H1 (cell line): ENCODE measurements around the gene PAFAH1B1. TPM values are rescaled to one million over a fixed set of nuclear protein-coding genes. Genes with fewer than 3 reads are reported as not detected.

ENCODE experiments used
- FOSL1 ChIP-seq: IDR thresholded peaks from 2 replicates; pipeline ENCODE4 v1.6.1; 2011; ENCODE audit warnings: mild to moderate bottlenecking, low read depth, low read length, moderate library complexity; ENCODE audit not compliant: insufficient read depth
- SIRT6 ChIP-seq: IDR thresholded peaks from one replicate; pipeline ENCODE4 v1.7.1; 2012; ENCODE audit warnings: low read length, inconsistent platforms
- TBP ChIP-seq: IDR thresholded peaks from 2 replicates; pipeline ENCODE4 v1.6.1; 2011; ENCODE audit warnings: low read depth, low read length, improper control_type of control experiment
- TCF12 ChIP-seq: IDR thresholded peaks from 2 replicates; pipeline ENCODE4 v1.6.1; 2011; ENCODE audit warnings: low read depth, mild to moderate bottlenecking, low read length
- polyA plus RNA-seq, 7 experiments: library from polyadenylated mRNA; depleted of rRNA in 3 of 7; stranded (reverse) in 5 of 7; unstranded in 2 of 7; fragments of >200 nt in 5 of 7; fragments of 200-250 nt in 2 of 7; gene quantifications; 1 replicate in 5 of 7; 2 replicates in 1 of 7; 4 replicates in 1 of 7; pipeline versions ENCODE4 v1.2.1 to v1.2.3, GENCODE V29; 2011 to 2013; ENCODE audit warnings: missing spikeins in 2 of 7, mixed read lengths in 2 of 7
- total RNA-seq: library from RNA; stranded (reverse); fragmentation: NEBNext Ultra II Directional; extraction: Animal tissue kit (Norgen Biotek cat#: 25700); gene quantifications from 2 replicates; pipeline ENCODE4 v1.2.1, GENCODE V29; 2021

The PAFAH1B1 gene
- total and polyA plus RNA-seq, 2 of the 8 experiments (the other 6 are each of a cell fraction or from before 2014, with no cell fraction given): 42.0 to 152 TPM

GRCh38 chr17:2719861-2720260 lies 126.4 kb downstream of the PAFAH1B1 start (continued):
- TF ChIP-seq SIRT6 (no peak), TCF12 (no peak), TBP (no peak), FOSL1 (no peak)
- TF ChIP-seq, all 59 proteins: peak for 0
